Measurements from ENCODE around the gene ABCA2. TPM values are rescaled to one million over a fixed set of nuclear protein-coding genes. Genes with fewer than 3 reads are reported as not detected.

The ABCA2 gene
- total RNA-seq, 1 experiment from 2014 or later = 22.6 TPM

DNA sequence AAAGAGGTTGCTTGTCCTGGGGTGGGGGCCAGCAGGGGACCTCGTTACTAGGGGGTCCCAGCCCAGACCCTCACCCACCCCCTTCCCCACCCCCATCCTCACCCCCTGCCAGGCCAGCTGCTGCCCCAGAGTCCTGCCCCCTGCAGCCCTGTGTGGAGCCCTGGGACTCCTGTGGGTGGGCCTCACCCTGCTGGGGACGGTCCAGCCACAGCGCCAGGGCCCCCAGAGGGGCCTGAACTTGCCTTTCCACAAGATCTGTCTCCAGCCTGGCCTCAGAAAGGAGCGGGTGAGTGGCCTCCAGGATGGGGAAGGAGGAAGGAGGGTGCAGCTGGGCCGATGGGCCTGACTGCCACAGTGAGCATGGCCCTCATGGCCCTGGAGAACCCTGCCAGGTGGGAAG is 58.3 kb downstream of the ABCA2 start:
- Mint-ChIP-seq H3K4me3 (ENCODE audit: unreplicated experiment) (no peak overlapping the region), H3K27ac (ENCODE audit: unreplicated experiment) (no peak overlapping the region), H3K36me3 (ENCODE audit: insufficient read depth, unreplicated experiment) (peaks cover 5% of the 10 kb centered on the region), H3K4me1 (ENCODE audit: low read depth, unreplicated experiment) (no peaks in the 10 kb centered on the region), H3K9me3 (ENCODE audit: unreplicated experiment) (no peaks in the 10 kb centered on the region), H3K27me3 (ENCODE audit: insufficient read depth, unreplicated experiment) (no peaks in the 10 kb centered on the region)
- Histone ChIP-seq H3K4me1 (peaks cover under 1% of the 10 kb centered on the region), H3K9me3 (no peaks in the 10 kb centered on the region), H3K36me3 (ENCODE audit: control insufficient read depth, insufficient read depth, low read length) (no peaks in the 10 kb centered on the region), H3K27me3 (replicated peaks; ENCODE audit: control insufficient read depth, insufficient read depth, low read length) (no peaks in the 10 kb centered on the region), H3K4me3 (ENCODE audit: low read depth, low read length) (no peak overlapping the region)
- ChIA-PET CTCF (no interaction called here), POLR2A (interaction anchor here (0.8 kb wide), 1 partner anchor 22 kb away, joined by 3 read pairs; the partner anchor contains the start of gene PAXX)
- intact Hi-C loops (cut with micrococcal nuclease; ENCODE audit: unreplicated experiment) = no loop called here
- no peak for DNase-seq
- BruUV-seq (replicated peaks) = no TSS peak
- TF ChIP-seq, protein P1, sequence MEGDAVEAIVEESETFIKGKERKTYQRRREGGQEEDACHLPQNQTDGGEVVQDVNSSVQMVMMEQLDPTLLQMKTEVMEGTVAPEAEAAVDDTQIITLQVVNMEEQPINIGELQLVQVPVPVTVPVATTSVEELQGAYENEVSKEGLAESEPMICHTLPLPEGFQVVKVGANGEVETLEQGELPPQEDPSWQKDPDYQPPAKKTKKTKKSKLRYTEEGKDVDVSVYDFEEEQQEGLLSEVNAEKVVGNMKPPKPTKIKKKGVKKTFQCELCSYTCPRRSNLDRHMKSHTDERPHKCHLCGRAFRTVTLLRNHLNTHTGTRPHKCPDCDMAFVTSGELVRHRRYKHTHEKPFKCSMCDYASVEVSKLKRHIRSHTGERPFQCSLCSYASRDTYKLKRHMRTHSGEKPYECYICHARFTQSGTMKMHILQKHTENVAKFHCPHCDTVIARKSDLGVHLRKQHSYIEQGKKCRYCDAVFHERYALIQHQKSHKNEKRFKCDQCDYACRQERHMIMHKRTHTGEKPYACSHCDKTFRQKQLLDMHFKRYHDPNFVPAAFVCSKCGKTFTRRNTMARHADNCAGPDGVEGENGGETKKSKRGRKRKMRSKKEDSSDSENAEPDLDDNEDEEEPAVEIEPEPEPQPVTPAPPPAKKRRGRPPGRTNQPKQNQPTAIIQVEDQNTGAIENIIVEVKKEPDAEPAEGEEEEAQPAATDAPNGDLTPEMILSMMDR (IDR thresholded peaks at IDR 0.05; ENCODE audit: insufficient read depth in 1 of 2, low read depth in 1 of 2, low read length in 1 of 2, severe bottlenecking in 1 of 2, unreplicated experiment in 1 of 2) = no peak

DNA sequence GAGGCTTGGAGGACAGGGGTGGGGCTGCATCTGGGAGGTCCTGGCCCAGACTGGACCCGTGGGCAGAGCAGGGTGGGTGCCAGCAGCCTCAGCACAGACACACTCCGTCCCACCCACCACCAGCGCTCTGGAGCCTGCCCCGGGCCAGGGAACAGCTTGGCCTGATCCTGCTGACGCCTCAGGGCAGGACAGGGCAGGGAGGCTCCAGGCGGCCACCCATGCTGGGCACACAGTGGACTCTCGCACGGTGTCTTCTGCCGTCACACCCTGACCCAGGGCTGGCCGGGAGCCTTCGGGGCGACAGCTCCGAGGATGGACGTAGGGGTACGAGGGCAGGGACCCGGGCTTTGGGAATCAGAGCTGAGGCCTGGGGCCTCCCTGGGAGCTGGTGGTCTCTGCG is 58.9 kb downstream of the ABCA2 start:
- H3K36me3 Mint-ChIP-seq (ENCODE audit: insufficient read depth, unreplicated experiment) = peaks cover 5% of the 10 kb centered on the region
- no peak overlapping the region for H3K4me3 ChIP-seq (ENCODE audit: low read depth, low read length)
- H3K4me3 Mint-ChIP-seq (ENCODE audit: unreplicated experiment) = no peak overlapping the region
- no peaks in the 10 kb centered on the region for H3K9me3 ChIP-seq
- DNase-seq = no peak
- H3K4me1 Mint-ChIP-seq (ENCODE audit: low read depth, unreplicated experiment) = no peaks in the 10 kb centered on the region
- no peaks in the 10 kb centered on the region for H3K9me3 Mint-ChIP-seq (ENCODE audit: unreplicated experiment)
- H3K27me3 Mint-ChIP-seq (ENCODE audit: insufficient read depth, unreplicated experiment) = no peaks in the 10 kb centered on the region
- no peaks in the 10 kb centered on the region for H3K36me3 ChIP-seq (ENCODE audit: control insufficient read depth, insufficient read depth, low read length)
- ChIA-PET POLR2A (interaction anchor here (0.8 kb wide), 1 partner anchor 23 kb away, joined by 3 read pairs; the partner anchor contains the start of gene PAXX), CTCF (no interaction called here)
- peaks cover 7% of the 10 kb centered on the region for H3K4me1 ChIP-seq
- intact Hi-C loops (cut with micrococcal nuclease; ENCODE audit: unreplicated experiment) = no loop called here
- TF ChIP-seq, protein P1 (IDR thresholded peaks at IDR 0.05; ENCODE audit: insufficient read depth in 1 of 2, low read depth in 1 of 2, low read length in 1 of 2, severe bottlenecking in 1 of 2, unreplicated experiment in 1 of 2) = no peak
- no TSS peak for BruUV-seq (replicated peaks)
- no peaks in the 10 kb centered on the region for H3K27me3 ChIP-seq (replicated peaks; ENCODE audit: control insufficient read depth, insufficient read depth, low read length)
- no peak overlapping the region for H3K27ac Mint-ChIP-seq (ENCODE audit: unreplicated experiment)

DNA sequence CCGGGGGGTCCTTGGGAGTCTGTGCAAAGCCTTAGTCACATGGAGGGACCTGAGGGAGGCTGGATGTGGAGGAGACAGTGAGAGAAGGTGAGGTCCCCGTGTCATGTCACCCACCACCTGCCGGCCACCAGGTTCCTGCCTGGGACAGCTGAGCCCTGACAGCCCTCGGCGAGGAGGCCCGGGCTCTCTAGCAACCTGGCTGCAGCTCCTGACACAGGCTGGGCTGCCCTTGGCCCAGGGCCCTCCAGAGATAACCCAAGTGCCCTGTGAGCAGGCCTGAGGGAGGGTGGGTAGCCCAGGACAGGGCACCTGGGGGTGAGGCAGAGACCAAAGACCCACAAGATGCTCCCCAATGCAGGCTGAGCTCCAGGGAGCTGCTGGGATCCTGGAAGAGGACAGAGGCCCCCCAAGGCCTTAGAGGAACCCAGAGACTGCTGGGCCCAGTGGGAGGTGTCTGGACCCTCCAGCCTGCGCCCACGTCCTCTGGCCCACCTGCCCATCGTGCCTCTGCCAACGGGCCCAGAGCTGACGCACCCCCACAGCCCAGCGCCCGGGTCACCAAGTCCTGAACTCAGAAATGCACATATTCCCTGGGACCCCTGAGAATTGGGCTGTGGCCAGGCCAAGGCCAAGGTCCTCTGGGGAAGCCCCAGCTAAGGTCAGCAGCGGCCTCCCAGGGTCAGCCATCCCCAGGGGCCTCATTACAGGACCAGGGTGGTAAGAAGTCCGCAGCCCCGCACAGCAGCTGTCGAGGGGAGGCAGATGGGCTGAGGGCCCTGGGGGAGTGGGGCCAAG is 59.5 kb downstream of the ABCA2 start:
- intact Hi-C loops (cut with micrococcal nuclease; ENCODE audit: unreplicated experiment) = no loop called here
- Histone ChIP-seq H3K27me3 (replicated peaks; ENCODE audit: control insufficient read depth, insufficient read depth, low read length) (no peaks in the 10 kb centered on the region), H3K9me3 (no peaks in the 10 kb centered on the region), H3K36me3 (ENCODE audit: control insufficient read depth, insufficient read depth, low read length) (no peaks in the 10 kb centered on the region), H3K4me3 (ENCODE audit: low read depth, low read length) (no peak overlapping the region), H3K4me1 (peaks cover 10% of the 10 kb centered on the region)
- POLR2A ChIA-PET = no interaction called here
- no TSS peak for BruUV-seq (replicated peaks)
- H3K36me3 Mint-ChIP-seq (ENCODE audit: insufficient read depth, unreplicated experiment) = peaks cover 5% of the 10 kb centered on the region
- H3K4me1 Mint-ChIP-seq (ENCODE audit: low read depth, unreplicated experiment) = no peaks in the 10 kb centered on the region
- CTCF ChIA-PET = interaction anchor here (0.7 kb wide), 1 partner anchor 21 kb away, joined by 4 read pairs; no protein-coding TSS in a partner anchor
- no peaks in the 10 kb centered on the region for H3K27me3 Mint-ChIP-seq (ENCODE audit: insufficient read depth, unreplicated experiment)
- no peak for DNase-seq
- no peaks in the 10 kb centered on the region for H3K9me3 Mint-ChIP-seq (ENCODE audit: unreplicated experiment)
- H3K27ac Mint-ChIP-seq (ENCODE audit: unreplicated experiment) = no peak overlapping the region
- no peak overlapping the region for H3K4me3 Mint-ChIP-seq (ENCODE audit: unreplicated experiment)
- TF ChIP-seq, protein P1 (IDR thresholded peaks at IDR 0.05; ENCODE audit: insufficient read depth in 1 of 2, low read depth in 1 of 2, low read length in 1 of 2, severe bottlenecking in 1 of 2, unreplicated experiment in 1 of 2) = no peak

Measured in Caco-2 (cell line).